CD8-positive, alpha-beta memory T cell (primary cell): ENCODE measurements around the gene FN3KRP. TPM values are rescaled to one million over a fixed set of nuclear protein-coding genes. Genes with fewer than 3 reads are reported as not detected.
A peak's percentile ranks its signal among the peaks of the same experiment; 100 is the strongest.

Source experiments
- CTCF ChIA-PET: fragments of 350-600 bp; sonication (Branson Sonifier 250); formaldehyde crosslinking; loops from one replicate; lab custom pipeline; 2021; ENCODE audit warnings: antibody characterized with exemption; lab: Charles Lee
- POLR2A ChIA-PET: fragments of 350-600 bp; sonication (Branson Sonifier 250); formaldehyde crosslinking; loops from one replicate; lab custom pipeline; 2021; ENCODE audit warnings: antibody characterized with exemption; lab: Charles Lee
- DNase-seq, 5 donors: peaks; one replicate each; pipeline versions ENCODE4 v3.0.0 to v3.0.0-alpha.2; 2020 to 2022; ENCODE audit warnings: mixed read lengths in 1 of 5
- H3K27ac ChIP-seq: one replicate; pipeline ENCODE4 v1.7.0; 2013; ENCODE audit warnings: low read depth, mild to moderate bottlenecking, low read length, moderate library complexity
- H3K27me3 ChIP-seq: 2 replicates; pipeline ENCODE4 v1.7.0; 2013; ENCODE audit warnings: low read length, mild to moderate bottlenecking; ENCODE audit not compliant: insufficient read depth, poor library complexity, severe bottlenecking
- H3K36me3 ChIP-seq: 2 replicates; pipeline ENCODE4 v1.7.0; 2013; ENCODE audit warnings: mild to moderate bottlenecking, low read length, moderate library complexity; ENCODE audit not compliant: insufficient read depth
- H3K4me1 ChIP-seq: 2 replicates; pipeline ENCODE4 v1.7.0; 2013; ENCODE audit warnings: mild to moderate bottlenecking, low read length, moderate library complexity; ENCODE audit not compliant: insufficient read depth
- H3K4me3 ChIP-seq: 2 replicates; pipeline ENCODE4 v1.7.0; 2013; ENCODE audit warnings: mild to moderate bottlenecking, low read length
- H3K9me3 ChIP-seq: 2 replicates; pipeline ENCODE4 v1.7.0; 2013; ENCODE audit warnings: mild to moderate bottlenecking, low read length
- H3K27ac Mint-ChIP-seq, 8 donors: one replicate each; pipeline ENCODE4 v1.8.0; 2020 to 2021; ENCODE audit warnings: mixed read lengths in 8 of 8, mild to moderate bottlenecking in 6 of 8, inconsistent platforms in 3 of 8, moderate library complexity in 3 of 8
- H3K27me3 Mint-ChIP-seq, 2 donors: one replicate each; pipeline ENCODE4 v1.8.0; 2020 to 2021; ENCODE audit warnings: mixed read lengths in 2 of 2, mild to moderate bottlenecking in 1 of 2, moderate library complexity in 1 of 2
- H3K36me3 Mint-ChIP-seq, 3 donors: one replicate each; pipeline ENCODE4 v1.8.0; 2020 to 2021; ENCODE audit warnings: mixed read lengths in 3 of 3, inconsistent platforms in 1 of 3, mild to moderate bottlenecking in 1 of 3
- H3K4me1 Mint-ChIP-seq, 3 donors: one replicate each; pipeline ENCODE4 v1.8.0; 2020 to 2021; ENCODE audit warnings: mixed read lengths in 3 of 3, inconsistent platforms in 1 of 3, mild to moderate bottlenecking in 1 of 3
- H3K4me3 Mint-ChIP-seq, 7 donors: one replicate each; pipeline ENCODE4 v1.8.0; 2020 to 2021; ENCODE audit warnings: mixed read lengths in 7 of 7, mild to moderate bottlenecking in 6 of 7, moderate library complexity in 4 of 7, inconsistent platforms in 2 of 7
- H3K9me3 Mint-ChIP-seq, 5 donors: one replicate each; pipeline ENCODE4 v1.8.0; 2020 to 2022; ENCODE audit warnings: mixed read lengths in 5 of 5, mild to moderate bottlenecking in 3 of 5, moderate library complexity in 2 of 5, inconsistent platforms in 1 of 5
- polyA plus RNA-seq: library from polyadenylated mRNA; unstranded; fragments of 300-500 nt; fragmentation: Illumina TruSeq; gene quantifications from one replicate; pipeline ENCODE4 v1.2.3, GENCODE V29; 2021
- total RNA-seq, 2 experiments: library from RNA; stranded (reverse); gene quantifications; one replicate each; pipeline ENCODE4 v1.2.3, GENCODE V29; 2021

Gene FN3KRP
- total and polyA plus RNA-seq, 3 experiments from 2014 or later, result 20.7 to 39.9 (median 39.0) TPM

GRCh38 chr17:82722341-82723013, 6.0 kb downstream of the FN3KRP start:
- no peak overlapping the region for H3K27ac Mint-ChIP-seq
- peaks cover 13 to 14% (median 13%) of the 10 kb centered on the region in 3 donors for H3K4me1 Mint-ChIP-seq
- H3K27ac ChIP-seq, result no peak overlapping the region
- H3K4me1 ChIP-seq, result peaks cover 9% of the 10 kb centered on the region
- DNase-seq, result no peak
- no peaks in the 10 kb centered on the region for H3K9me3 ChIP-seq
- POLR2A ChIA-PET, result interaction anchor here (0.6 kb wide), 1 partner anchor 36 kb away, joined by 3 read pairs; no protein-coding TSS in a partner anchor
- CTCF ChIA-PET, result no interaction called here
- H3K4me3 ChIP-seq, result no peak overlapping the region
- no peak overlapping the region for H3K4me3 Mint-ChIP-seq
- no peaks in the 10 kb centered on the region for H3K27me3 ChIP-seq
- H3K9me3 Mint-ChIP-seq, result no peaks in the 10 kb centered on the region
- H3K36me3 Mint-ChIP-seq, result peaks cover 3 to 68% (median 16%) of the 10 kb centered on the region in 3 donors
- peaks cover 20% of the 10 kb centered on the region for H3K36me3 ChIP-seq
- no peaks in the 10 kb centered on the region for H3K27me3 Mint-ChIP-seq

GRCh38 chr17:82723169-82723807, 6.8 kb downstream of the FN3KRP start:
- H3K9me3 Mint-ChIP-seq, result no peaks in the 10 kb centered on the region
- ChIA-PET CTCF (no interaction called here), POLR2A (no interaction called here)
- peak overlapping the region in 3 of 8 donors; percentile 14 to 64 (median 42) for H3K27ac Mint-ChIP-seq
- H3K4me3 Mint-ChIP-seq, result peak overlapping the region in 1 of 7 donors; percentile 50
- H3K4me1 Mint-ChIP-seq, result peaks cover 5 to 7% (median 5%) of the 10 kb centered on the region in 3 donors
- no peaks in the 10 kb centered on the region for H3K27me3 Mint-ChIP-seq
- Histone ChIP-seq H3K27me3 (no peaks in the 10 kb centered on the region), H3K4me1 (peaks cover 1% of the 10 kb centered on the region), H3K27ac (no peak overlapping the region), H3K9me3 (no peaks in the 10 kb centered on the region), H3K4me3 (no peak overlapping the region), H3K36me3 (peaks cover 21% of the 10 kb centered on the region)
- DNase-seq, result no peak
- peaks cover 3 to 71% (median 18%) of the 10 kb centered on the region in 3 donors for H3K36me3 Mint-ChIP-seq

GRCh38 chr17:82726427-82726826, 9.9 kb downstream of the FN3KRP start:
- CTCF ChIA-PET, result no interaction called here
- Mint-ChIP-seq H3K36me3 (peaks cover 3 to 59% (median 20%) of the 10 kb centered on the region in 3 donors), H3K27ac (no peak overlapping the region), H3K4me1 (peaks cover 0 to 3% (median 0%) of the 10 kb centered on the region in 3 donors), H3K9me3 (no peaks in the 10 kb centered on the region), H3K4me3 (no peak overlapping the region), H3K27me3 (no peaks in the 10 kb centered on the region)
- Histone ChIP-seq H3K27ac (no peak overlapping the region), H3K36me3 (peaks cover 12% of the 10 kb centered on the region), H3K9me3 (no peaks in the 10 kb centered on the region), H3K4me1 (no peaks in the 10 kb centered on the region), H3K4me3 (no peak overlapping the region), H3K27me3 (no peaks in the 10 kb centered on the region)
- POLR2A ChIA-PET, result no interaction called here
- DNase-seq, result no peak

GRCh38 chr17:82729479-82730260, 13.2 kb downstream of the FN3KRP start:
- Histone ChIP-seq H3K36me3 (peaks cover 6% of the 10 kb centered on the region), H3K9me3 (no peaks in the 10 kb centered on the region), H3K27me3 (no peaks in the 10 kb centered on the region), H3K27ac (no peak overlapping the region), H3K4me3 (no peak overlapping the region), H3K4me1 (no peaks in the 10 kb centered on the region)
- Mint-ChIP-seq H3K36me3 (peaks cover 6 to 49% (median 12%) of the 10 kb centered on the region in 3 donors), H3K4me3 (no peak overlapping the region), H3K27ac (peak overlapping the region in 1 of 8 donors; percentile 60), H3K4me1 (peaks cover 0 to 2% (median 0%) of the 10 kb centered on the region in 3 donors), H3K9me3 (peaks cover 0 to 4% (median 0%) of the 10 kb centered on the region in 5 donors), H3K27me3 (no peaks in the 10 kb centered on the region)
- POLR2A ChIA-PET, result no interaction called here
- CTCF ChIA-PET, result no interaction called here
- DNase-seq, result no peak

GRCh38 chr17:82732118-82732743, 15.7 kb downstream of the FN3KRP start:
- Mint-ChIP-seq H3K9me3 (peaks cover 0 to 4% (median 0%) of the 10 kb centered on the region in 5 donors), H3K27me3 (no peaks in the 10 kb centered on the region), H3K36me3 (peaks cover 6 to 34% (median 9%) of the 10 kb centered on the region in 3 donors), H3K4me1 (peaks cover 0 to 7% (median 2%) of the 10 kb centered on the region in 3 donors), H3K27ac (no peak overlapping the region), H3K4me3 (no peak overlapping the region)
- ChIA-PET CTCF (no interaction called here), POLR2A (no interaction called here)
- Histone ChIP-seq H3K4me1 (no peaks in the 10 kb centered on the region), H3K27me3 (no peaks in the 10 kb centered on the region), H3K4me3 (no peak overlapping the region), H3K9me3 (no peaks in the 10 kb centered on the region), H3K27ac (no peak overlapping the region), H3K36me3 (peaks cover 4% of the 10 kb centered on the region)
- DNase-seq, result no peak

- CTCF ChIA-PET, result no interaction called here
- Histone ChIP-seq H3K4me1 (no peaks in the 10 kb centered on the region), H3K36me3 (peaks cover 5% of the 10 kb centered on the region), H3K27ac (peak within 1 kb of the TSS; percentile 31), H3K4me3 (peak within 1 kb of the TSS; percentile 43), H3K9me3 (no peaks in the 10 kb centered on the region), H3K27me3 (no peaks in the 10 kb centered on the region)
- H3K27me3 Mint-ChIP-seq, result no peaks in the 10 kb centered on the region
- H3K9me3 Mint-ChIP-seq, result peaks cover 0 to 4% (median 0%) of the 10 kb centered on the region in 5 donors
- POLR2A ChIA-PET, result interaction anchor here (0.6 kb wide), 1 partner anchor 19 kb away, joined by 4 read pairs; the partner anchor contains the start of gene FN3KRP
- H3K36me3 Mint-ChIP-seq, result peaks cover 2 to 20% (median 12%) of the 10 kb centered on the region in 3 donors
- peak within 1 kb of the TSS; percentile 55 to 77 (median 71) for H3K4me3 Mint-ChIP-seq
- peaks cover 0 to 7% (median 2%) of the 10 kb centered on the region in 3 donors for H3K4me1 Mint-ChIP-seq
- peak within 1 kb of the TSS in 1 of 8 donors; percentile 33 for H3K27ac Mint-ChIP-seq
- peak in 3 of 5 donors; percentile 24 to 38 (median 25) for DNase-seq
Observed at GRCh38 chr17:82734987-82735866, 18.7 kb downstream of the FN3KRP start, which contains the start of gene FN3K. Gene FN3K (plus strand): TSS chr17:82735615. CDS start chr17:82735637, 22 bp downstream.
